Erythroblast (primary cell): ENCODE data around the gene ACVR1C.

Experiments
- GATA1 ChIP-seq: IDR thresholded peaks from 2 replicates; pipeline ENCODE4 v1.6.1; 2011; ENCODE audit warnings: low read depth, mild to moderate bottlenecking, control low read depth, low read length, moderate library complexity
- POLR2A ChIP-seq: IDR thresholded peaks from 2 replicates; pipeline ENCODE4 v1.6.1; 2011; ENCODE audit warnings: mild to moderate bottlenecking, low read length

DNA sequence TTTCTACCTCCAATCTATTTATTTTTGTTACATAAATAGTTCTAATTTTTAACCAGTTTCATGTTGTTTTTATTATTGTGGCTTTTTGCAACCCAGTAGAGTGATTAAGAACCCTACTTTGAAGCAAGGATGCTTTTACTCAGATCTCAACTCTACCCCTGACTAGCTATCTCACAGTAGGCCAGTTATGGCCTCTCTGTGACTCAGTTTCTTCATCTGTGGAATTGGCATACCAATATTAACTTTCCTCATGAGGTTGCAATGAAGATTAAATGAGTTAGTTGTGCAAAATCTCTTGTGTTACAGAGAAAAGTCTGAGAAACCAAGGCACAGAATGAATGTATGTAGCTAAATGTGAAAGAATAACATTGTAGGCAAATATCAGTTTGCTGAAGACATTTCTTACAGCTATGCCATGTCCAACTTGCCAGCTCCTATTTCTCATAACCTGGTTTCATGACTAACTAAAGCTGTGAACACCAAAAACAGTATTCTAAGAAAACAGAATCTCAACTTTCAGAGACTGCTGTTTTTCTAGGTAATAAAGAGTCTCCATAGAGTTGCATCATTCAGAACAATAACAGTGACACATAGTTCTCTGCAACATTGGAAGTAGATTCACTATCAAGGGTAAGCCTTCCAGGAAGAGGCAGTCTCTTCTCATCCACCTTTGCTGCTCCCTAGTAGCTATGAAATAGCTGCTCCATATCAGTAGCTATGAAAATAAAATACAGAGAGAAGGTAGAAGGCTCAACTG lies 151.5 kb downstream of the ACVR1C start:
- TF ChIP-seq POLR2A (no peak), GATA1 (no peak)
